Smooth muscle cell (in vitro differentiated cells): Measurements from ENCODE around the gene PRKN. TPM values are rescaled to one million over a fixed set of nuclear protein-coding genes. Genes with fewer than 3 reads are reported as not detected.
"Not testable (repeated sequence)": the region's sequence is repeated elsewhere in the genome, so short reads cannot be mapped to it uniquely, and the experiment has no call there.

Experiments used
- DNase-seq: peaks from one replicate; lab custom pipeline; 2025; ENCODE audit not compliant: unreplicated experiment; lab: John Stamatoyannopoulos, UW
- H2AFZ ChIP-seq: fragments of 200-600 bp; sonication (generic); 2 replicates; pipeline ENCODE4 v1.6.0; 2016; ENCODE audit warnings: antibody characterized with exemption, low read depth, mild to moderate bottlenecking
- H3F3A ChIP-seq: fragments of 200-600 bp; sonication (generic); 2 replicates; pipeline ENCODE4 v1.6.0; 2017; ENCODE audit warnings: antibody characterized with exemption, low read depth
- H3K27ac ChIP-seq: fragments of 200-600 bp; sonication (generic); 2 replicates; pipeline ENCODE4 v1.5.1; 2016; ENCODE audit warnings: low read depth, mild to moderate bottlenecking
- H3K27me3 ChIP-seq: fragments of 200-600 bp; sonication (generic); 2 replicates; pipeline ENCODE4 v1.6.1; 2016; ENCODE audit warnings: low read depth, mild to moderate bottlenecking
- H3K36me3 ChIP-seq: fragments of 200-600 bp; sonication (generic); 2 replicates; pipeline ENCODE4 v1.5.1; 2016; ENCODE audit warnings: low read depth
- H3K4me1 ChIP-seq: fragments of 200-600 bp; sonication (generic); 2 replicates; pipeline ENCODE4 v1.5.1; 2016; ENCODE audit warnings: low read depth
- H3K4me2 ChIP-seq: fragments of 200-600 bp; sonication (generic); 2 replicates; pipeline ENCODE4 v1.6.0; 2016; ENCODE audit warnings: mild to moderate bottlenecking
- H3K4me3 ChIP-seq: fragments of 200-600 bp; sonication (generic); 2 replicates; pipeline ENCODE4 v1.5.1; 2016; ENCODE audit warnings: mild to moderate bottlenecking
- H3K79me2 ChIP-seq: fragments of 200-600 bp; sonication (generic); 2 replicates; pipeline ENCODE4 v1.6.0; 2016; ENCODE audit warnings: low read depth, mild to moderate bottlenecking
- H3K9ac ChIP-seq: fragments of 200-600 bp; sonication (generic); 2 replicates; pipeline ENCODE4 v1.6.0; 2016; ENCODE audit warnings: low read depth
- H3K9me3 ChIP-seq: fragments of 200-600 bp; sonication (generic); replicated peaks from 2 replicates; pipeline ENCODE4 v1.5.1; 2016; ENCODE audit warnings: low read depth
- H4K20me1 ChIP-seq: fragments of 200-600 bp; sonication (generic); 2 replicates; pipeline ENCODE4 v1.6.0; 2016; ENCODE audit warnings: low read depth
- CTCF ChIP-seq: fragments of 200-600 bp; sonication (generic); IDR thresholded peaks from 2 replicates; pipeline ENCODE4 v1.5.1; 2017; ENCODE audit warnings: borderline replicate concordance, mild to moderate bottlenecking, antibody characterized with exemption; ENCODE audit not compliant: insufficient read depth, poor library complexity, severe bottlenecking
- WGBS: methylation state at CpG from one replicate; pipeline ENCODE4 v1.1.7; 2016; ENCODE audit warnings: low lambda C conversion rate; 5-methylcytosine and 5-hydroxymethylcytosine counted together
- polyA plus RNA-seq: library from polyadenylated mRNA; unstranded; fragments of >200 nt; fragmentation: Nextera tagmentation; extraction: Ambion mirVana; gene quantifications from 2 replicates; pipeline ENCODE4 v1.2.1, GENCODE V29; 2016
- total RNA-seq: library from RNA; depleted of rRNA; stranded (reverse); fragments of >200 nt; gene quantifications from 2 replicates; pipeline ENCODE4 v1.2.3, GENCODE V29; 2014

The PRKN gene
- total and polyA plus RNA-seq, 2 experiments from 2014 or later: 0.81 to 5.1 TPM

GRCh38 chr6:161327360-161327953, 1400.1 kb downstream of the PRKN start:
- 93% methylated on average over 4 of the region's 4 CpGs for WGBS
- no peak for DNase-seq
- no peak overlapping the region for H2AFZ ChIP-seq

GRCh38 chr6:161319231-161319630, 1408.3 kb downstream of the PRKN start:
- WGBS: 79% methylated on average over 2 of the region's 2 CpGs
- Histone ChIP-seq H3K79me2 (no peaks in the 10 kb centered on the region), H4K20me1 (no peaks in the 10 kb centered on the region), H3K4me1 (no peaks in the 10 kb centered on the region), H3K9me3 (no peaks in the 10 kb centered on the region), H3K27me3 (no peaks in the 10 kb centered on the region), H3K4me2 (no peak overlapping the region), H3K4me3 (no peak overlapping the region), H3K9ac (no peak overlapping the region), H2AFZ (no peak overlapping the region), H3K27ac (no peak overlapping the region), H3K36me3 (no peaks in the 10 kb centered on the region), H3F3A (no peaks in the 10 kb centered on the region)
- TF ChIP-seq CTCF: no peak
- no peak for DNase-seq

More at GRCh38 chr6:161327360-161327953, 1400.1 kb downstream of the PRKN start:
- Histone ChIP-seq H3K9me3 (no peaks in the 10 kb centered on the region), H3K4me1 (no peaks in the 10 kb centered on the region), H3K27ac (no peak overlapping the region), H3K27me3 (no peaks in the 10 kb centered on the region), H3F3A (no peaks in the 10 kb centered on the region), H4K20me1 (no peaks in the 10 kb centered on the region), H3K4me2 (no peak overlapping the region), H3K4me3 (no peak overlapping the region), H3K36me3 (no peaks in the 10 kb centered on the region), H3K79me2 (no peaks in the 10 kb centered on the region), H3K9ac (no peak overlapping the region)
- TF ChIP-seq CTCF: no peak

GRCh38 chr6:161318456-161318855, 1409.1 kb downstream of the PRKN start:
- Histone ChIP-seq H3K9me3 (no peaks in the 10 kb centered on the region), H3K36me3 (no peaks in the 10 kb centered on the region), H3K27me3 (no peaks in the 10 kb centered on the region), H3F3A (no peaks in the 10 kb centered on the region), H3K4me2 (no peak overlapping the region), H3K9ac (no peak overlapping the region), H4K20me1 (no peaks in the 10 kb centered on the region), H2AFZ (no peak overlapping the region), H3K27ac (no peak overlapping the region), H3K4me1 (no peaks in the 10 kb centered on the region), H3K4me3 (no peak overlapping the region), H3K79me2 (no peaks in the 10 kb centered on the region)
- TF ChIP-seq CTCF: no peak
- DNase-seq: no peak
- WGBS: 84% methylated on average over 6 of the region's 6 CpGs

- Histone ChIP-seq H2AFZ (no peak overlapping the region), H3K79me2 (no peaks in the 10 kb centered on the region), H3F3A (no peaks in the 10 kb centered on the region), H3K27ac (no peak overlapping the region), H3K9ac (no peak overlapping the region), H3K4me3 (no peak overlapping the region), H4K20me1 (no peaks in the 10 kb centered on the region), H3K4me2 (no peak overlapping the region), H3K36me3 (no peaks in the 10 kb centered on the region), H3K4me1 (no peaks in the 10 kb centered on the region), H3K27me3 (no peaks in the 10 kb centered on the region), H3K9me3 (no peaks in the 10 kb centered on the region)
- DNase-seq: no peak
- 97% methylated on average over 3 of the region's 3 CpGs for WGBS
- no peak for TF ChIP-seq CTCF
Measured at GRCh38 chr6:161316531-161316930, 1411.0 kb downstream of the PRKN start.

- H3K9ac ChIP-seq, H3K4me2 ChIP-seq, H3K36me3 ChIP-seq, DNase-seq, H3K4me1 ChIP-seq, H3K27ac ChIP-seq, H4K20me1 ChIP-seq, H2AFZ ChIP-seq, H3K79me2 ChIP-seq, H3K4me3 ChIP-seq, H3K9me3 ChIP-seq, H3K27me3 ChIP-seq, H3F3A ChIP-seq: not testable (repeated sequence)
- 95% methylated on average over 15 of the region's 15 CpGs for WGBS
Measured at GRCh38 chr6:161315246-161315917, 1412.2 kb downstream of the PRKN start.
